Stimulated activated CD4-positive, alpha-beta T cell treated with anti-CD3 and anti-CD28 coated beads, Interleukin-15, amount 100 ng/mL, for 24 hours (primary cell): Measurements from ENCODE around the gene ABCA1.
"Not testable (repeated sequence)": the region's sequence is repeated elsewhere in the genome, so short reads cannot be mapped to it uniquely, and the experiment has no call there.

Experiments used
- DNase-seq: peaks from one replicate; pipeline ENCODE4 v3.0.0-alpha.2; 2020

The ABCA1 gene

DNA sequence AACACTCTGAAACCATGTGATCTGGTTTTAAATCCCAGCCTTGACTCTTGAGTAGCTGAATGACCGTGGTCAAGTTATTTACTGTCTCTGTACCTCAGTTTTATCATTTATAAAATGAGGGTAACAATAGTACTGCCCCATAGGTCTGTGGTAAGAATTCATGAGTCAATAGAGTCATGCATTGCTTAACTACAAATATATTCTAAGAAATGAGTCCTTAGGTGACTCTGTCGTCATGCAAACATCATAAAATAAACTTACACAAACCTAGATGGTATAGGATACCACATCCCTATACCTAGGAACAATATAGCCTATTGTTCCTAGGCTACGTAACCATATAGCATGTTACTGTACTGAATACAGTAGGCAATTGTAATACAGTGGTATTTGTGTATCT lies 20.3 kb upstream of the ABCA1 start:
- no peak for DNase-seq

DNA sequence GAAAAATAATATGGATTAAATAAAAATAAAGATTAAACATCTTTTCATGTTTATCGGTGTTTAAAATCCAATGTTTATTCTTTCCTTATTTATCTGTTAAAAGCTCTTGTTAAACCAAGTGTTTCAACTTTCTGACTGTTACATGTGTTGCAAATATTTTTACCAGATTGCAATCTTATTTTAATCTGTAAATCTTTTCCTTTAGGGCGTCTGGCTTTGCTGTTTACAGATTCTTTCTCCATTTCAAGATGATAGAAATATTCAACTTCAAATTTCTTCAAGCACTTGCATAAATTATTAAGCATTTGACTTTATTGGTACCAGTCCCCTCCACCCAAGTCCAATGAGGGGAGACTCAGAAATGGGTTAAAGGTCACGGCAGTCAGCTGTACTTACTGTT lies 16.9 kb upstream of the ABCA1 start:
- DNase-seq = no peak

DNA sequence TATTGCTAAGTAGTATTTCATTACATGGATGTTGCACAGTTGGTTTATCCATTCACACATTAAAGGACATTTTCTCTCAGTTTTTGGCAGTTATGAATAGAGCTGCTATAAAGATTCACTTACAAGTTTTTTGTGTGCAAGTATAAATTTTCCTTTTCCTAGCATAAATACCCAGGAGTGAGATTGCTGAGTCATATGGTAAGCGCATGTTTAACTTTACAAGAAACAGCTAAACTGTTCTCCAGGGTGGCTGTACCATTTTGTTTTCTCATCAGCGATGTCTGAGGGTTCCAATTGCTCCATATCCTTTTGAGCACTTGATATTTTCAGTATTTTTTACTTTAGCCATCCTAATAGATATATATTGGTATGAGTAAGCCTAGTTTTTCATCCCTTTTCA lies 16.4 kb upstream of the ABCA1 start:
- DNase-seq = no peak

DNA sequence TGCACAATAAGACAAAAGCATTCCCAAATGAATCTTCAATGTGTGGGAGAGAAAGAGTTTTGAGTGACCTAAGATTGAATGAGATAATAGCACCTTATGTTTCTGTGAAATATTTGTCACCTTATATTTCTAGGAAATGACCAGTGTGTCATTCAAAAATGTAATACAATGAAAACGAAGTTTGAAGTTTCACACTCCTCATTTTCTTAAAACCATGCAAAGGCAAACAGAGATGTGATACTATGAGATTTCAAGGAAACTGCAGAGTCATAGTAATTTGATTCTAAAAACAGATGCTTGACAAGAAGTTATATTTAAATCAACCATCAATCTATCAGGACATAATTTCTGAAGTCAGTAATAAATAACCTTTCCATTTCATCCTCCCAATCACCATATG lies 13.6 kb upstream of the ABCA1 start:
- DNase-seq = no peak

DNA sequence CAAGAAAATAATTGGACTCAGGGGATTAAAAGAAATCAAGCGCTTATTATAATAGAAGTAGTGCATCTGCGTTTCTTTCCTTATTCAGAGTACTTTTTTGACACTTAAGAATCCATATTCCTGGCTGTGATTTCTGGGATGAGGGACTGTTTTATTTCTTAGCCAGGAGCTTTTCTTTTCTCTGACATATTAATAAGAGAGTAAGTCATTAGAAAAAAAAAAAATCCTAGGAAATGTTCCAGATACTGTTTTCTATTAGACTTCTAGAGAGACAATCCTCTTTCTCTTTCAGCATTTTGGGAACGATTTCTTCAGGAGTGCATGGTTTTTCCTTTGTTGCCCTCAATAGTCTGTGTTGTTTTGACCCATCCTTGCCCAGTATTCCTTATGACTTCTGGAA lies 8.3 kb upstream of the ABCA1 start:
- DNase-seq = no peak

DNA sequence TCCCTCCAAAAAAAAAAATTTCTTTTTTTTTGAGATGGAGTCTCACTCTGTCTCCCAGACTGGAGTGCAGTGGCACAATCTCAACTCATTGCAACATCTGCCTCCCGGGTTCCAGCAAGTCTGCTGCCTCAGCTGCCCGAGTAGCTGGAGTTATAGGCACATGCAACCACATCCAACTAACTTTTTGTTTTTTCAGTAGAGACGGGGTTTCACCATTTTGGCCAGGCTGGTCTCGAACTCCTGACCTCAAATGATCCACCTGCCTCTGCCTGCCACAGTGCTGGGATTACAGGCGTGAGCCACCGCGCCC lies 7.5 kb upstream of the ABCA1 start:
- not testable (repeated sequence) for DNase-seq

DNA sequence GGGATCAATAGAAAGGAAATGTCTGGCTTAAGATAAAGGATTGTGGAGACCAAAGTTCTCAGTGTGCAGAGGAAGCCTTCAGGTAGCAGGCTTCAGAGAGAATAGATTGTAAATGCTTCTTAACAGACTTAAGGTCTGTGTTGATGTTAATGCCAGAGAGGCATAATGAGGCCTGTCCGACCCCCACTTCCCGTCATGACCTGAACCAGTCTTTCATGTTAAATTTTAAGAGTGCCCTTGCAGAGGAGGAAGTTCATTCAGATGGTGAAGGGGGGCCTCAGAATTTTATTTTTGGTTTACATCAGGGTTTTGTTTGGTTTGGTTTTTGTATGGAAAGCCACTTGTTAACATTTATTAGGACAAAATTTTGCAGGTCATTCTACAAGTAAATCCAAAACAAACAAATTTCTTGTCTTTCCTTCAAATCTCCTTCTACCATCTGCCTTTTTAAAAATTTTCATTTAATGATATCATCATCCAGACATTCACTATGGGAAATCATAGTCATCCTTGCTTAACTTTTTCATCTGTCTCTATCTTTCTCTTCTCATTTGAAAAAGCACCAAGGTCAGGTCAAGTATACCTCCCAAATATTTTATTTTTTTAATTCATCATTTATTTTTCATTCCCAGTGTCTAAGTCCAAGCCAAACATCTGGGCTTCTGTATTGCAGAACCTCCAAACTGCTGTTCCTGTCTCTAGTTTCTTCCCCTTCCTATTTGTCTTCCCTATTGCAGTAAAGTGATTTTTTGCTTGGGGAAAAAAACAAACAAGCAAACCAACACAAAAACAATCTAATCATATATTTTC lies 6.9 kb upstream of the ABCA1 start:
- no peak for DNase-seq

DNA sequence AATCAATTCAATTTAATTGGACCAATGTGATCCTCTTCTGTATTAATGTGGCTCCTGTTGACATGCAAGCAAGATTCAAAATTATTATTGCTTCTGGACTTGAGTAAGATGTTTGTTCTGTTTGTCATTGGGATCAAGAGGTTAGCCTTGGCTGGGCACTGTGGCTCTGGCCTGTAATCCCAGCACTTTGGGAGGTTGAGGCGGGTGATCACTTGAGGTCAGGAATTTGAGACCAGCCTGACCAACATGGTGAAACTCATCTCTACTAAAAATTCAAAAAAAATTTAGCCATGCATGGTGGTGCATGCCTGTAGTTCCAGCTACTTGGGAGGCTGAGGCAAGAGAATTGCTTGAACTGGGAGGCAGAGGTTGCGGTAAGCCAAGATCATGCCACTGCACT lies 5.1 kb upstream of the ABCA1 start:
- DNase-seq = not testable (repeated sequence)

DNA sequence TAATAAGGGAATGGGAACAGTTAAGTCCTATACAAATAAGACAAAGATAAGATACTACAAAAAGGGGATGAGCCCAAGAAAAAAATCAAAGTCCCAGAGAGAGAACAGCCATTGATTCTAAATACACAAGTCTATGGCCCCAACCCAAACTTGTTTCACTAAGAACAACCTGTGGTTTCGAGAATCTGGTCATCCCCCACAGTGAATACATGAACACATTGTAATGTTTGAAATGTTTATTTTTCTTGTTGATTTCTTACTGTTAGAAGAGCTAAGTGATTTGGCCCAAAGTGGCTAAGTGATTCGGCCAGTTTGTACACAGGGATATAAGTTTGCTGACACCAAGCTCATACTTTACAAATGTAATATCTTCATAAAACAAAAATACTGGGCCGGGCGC lies 3.3 kb upstream of the ABCA1 start:
- no peak for DNase-seq

DNA sequence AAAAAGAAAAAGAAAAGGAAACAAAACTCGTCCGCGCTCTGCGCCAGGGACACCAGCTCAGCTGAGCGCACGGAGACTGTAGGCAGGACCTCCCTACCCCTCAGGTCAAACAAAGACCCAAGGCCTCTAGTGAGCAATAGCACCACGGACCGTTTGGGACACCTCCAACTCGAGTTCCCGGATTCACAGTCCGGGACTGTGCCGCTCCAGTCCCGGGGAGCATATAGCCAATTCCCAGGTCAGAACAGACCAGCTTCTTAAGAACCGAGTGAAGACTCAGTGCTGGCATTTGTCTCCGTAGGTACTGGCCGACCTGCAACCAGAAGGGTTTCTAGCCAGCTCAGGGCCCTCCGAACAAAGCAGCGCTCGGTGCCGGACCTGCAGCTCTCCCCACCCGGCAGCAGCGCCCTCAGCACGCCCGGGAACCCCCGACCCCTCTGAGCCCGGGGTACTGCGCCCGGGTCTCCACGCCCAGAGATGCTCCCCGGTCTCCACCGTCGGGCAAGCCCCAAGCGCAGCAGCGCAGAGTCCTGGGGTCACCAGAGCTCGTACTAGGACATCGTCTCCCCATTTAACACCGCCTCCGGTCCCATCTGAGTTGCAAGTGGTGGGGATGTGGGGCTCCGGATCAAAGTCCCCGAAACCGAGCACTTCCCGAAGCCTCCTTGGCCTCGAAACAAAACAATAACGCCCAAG lies 591 bp downstream of the ABCA1 start:
- peak; percentile 34 for DNase-seq

DNA sequence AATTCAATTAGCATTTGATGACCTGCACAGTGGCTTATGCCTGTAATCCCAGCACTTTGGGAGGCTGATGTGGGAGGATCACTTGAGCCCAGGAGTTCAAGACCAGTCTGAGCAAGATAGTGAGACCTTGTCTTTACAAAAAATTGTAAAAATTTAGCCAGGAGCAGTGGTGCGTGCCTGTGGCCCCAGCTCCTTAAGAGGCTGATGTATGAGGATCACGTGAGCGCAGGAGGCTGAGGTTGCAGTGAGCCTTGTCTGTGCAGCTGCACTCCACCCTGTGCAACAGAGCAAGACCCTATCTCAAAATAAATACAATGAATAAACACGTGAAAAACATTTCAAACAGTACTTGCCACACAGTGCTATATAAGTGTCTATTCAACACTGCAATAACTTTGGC lies 4.2 kb downstream of the ABCA1 start:
- DNase-seq = no peak

DNA sequence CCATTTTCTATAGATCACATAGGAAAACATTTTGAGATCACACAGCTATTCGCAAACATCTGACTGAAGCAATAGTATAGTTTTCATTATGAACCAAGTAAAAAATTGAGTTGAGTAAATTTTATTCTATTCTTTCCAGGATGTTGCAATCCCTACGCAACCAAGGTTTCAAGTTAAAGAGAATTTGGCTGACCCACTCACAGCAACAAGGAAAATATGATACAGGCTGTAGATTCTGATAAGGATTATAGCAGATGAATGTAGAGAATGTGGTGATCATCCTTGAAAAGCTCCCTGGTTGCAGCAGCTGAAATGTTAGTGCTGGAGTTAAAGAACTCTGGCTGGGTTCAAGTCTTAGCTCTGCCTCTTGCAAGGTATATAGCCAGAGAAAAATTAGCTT lies 4.7 kb downstream of the ABCA1 start:
- no peak for DNase-seq

DNA sequence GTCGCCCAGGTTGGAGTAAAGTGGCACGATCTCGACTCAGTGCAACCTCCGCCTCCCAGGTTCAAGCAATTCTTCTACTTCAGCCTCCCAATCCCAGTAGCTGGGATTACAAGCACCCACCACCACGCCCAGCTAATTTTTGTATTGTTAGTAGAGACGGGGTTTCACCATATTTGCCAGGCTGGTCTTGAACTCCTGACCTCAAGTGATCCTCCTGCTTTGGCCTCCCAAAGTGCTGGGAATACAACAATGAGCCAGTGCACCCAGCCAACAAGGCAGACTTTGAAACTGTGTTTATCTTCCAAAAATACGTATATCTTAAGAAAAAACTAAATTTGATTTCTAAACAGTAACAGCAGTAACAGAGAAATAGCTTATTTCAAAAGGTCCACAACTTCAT lies 5.2 kb downstream of the ABCA1 start:
- DNase-seq = not testable (repeated sequence)

DNA sequence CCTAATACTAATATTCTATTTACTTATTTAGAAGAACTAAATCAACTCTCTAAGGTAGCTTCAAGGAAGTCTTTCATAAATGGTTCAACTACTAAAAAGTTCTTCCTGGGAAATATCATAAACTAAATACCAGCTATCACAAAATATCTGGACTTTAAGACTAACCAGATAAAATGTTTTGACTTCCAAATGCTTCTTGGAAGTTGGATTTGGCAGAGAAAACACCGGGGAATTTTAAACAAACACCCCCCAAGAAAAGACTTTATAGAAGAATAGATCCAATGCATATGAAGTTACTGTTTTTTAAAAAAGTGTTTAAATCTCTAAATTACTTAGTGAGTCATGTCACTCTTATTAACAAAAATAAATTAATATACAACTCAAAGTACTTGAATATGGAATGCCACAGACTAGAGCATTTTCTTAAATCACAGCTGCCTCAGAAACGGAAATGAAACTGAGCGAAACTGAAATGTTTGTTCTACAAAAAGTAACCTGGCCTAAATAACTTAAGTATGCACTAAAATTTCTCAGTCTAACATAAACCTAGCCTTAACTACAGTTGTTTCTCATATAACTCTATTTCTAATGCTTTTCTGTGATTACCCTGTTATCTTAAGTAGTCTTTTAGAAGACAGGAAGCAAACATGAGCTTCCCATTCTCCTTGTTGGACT lies 6.8 kb downstream of the ABCA1 start:
- DNase-seq = no peak

DNA sequence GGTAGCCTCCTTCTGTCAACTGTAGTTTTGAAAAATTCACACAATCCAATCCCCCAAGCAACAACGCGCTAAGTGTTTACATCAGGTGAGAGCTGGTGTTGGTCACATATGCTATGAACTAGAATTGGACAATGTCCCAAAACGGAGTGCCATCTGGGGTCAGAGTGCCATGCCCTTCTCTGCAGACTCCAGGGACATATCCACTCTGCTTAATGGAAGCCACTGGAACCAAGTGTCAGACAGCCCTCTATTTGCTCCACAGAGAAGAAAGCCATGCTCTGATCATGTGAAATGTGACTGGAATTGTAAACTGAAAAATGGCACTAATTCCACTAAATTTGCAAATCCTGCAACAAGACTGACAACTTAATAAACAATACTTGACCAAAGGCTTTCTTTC lies 12.2 kb downstream of the ABCA1 start:
- DNase-seq = no peak

DNA sequence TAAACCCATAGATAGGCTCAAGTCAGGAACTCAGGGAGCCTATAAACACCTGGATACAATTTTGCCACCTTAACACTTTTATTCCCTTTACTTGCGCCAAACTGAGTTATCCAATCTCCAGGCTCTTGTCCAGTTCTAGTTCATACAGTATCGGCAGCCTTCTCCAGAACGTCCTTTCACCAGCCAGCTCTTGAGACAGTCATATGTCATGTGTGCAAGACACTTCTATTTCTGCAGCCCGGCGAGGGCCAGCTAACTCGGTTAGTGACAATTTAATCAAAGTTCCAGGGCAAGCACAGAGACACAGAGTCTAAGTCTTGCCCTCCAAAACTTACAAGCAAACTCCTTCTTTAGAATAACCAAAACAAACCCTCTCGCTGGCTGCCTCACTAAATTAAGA lies 12.9 kb downstream of the ABCA1 start:
- DNase-seq = no peak

DNA sequence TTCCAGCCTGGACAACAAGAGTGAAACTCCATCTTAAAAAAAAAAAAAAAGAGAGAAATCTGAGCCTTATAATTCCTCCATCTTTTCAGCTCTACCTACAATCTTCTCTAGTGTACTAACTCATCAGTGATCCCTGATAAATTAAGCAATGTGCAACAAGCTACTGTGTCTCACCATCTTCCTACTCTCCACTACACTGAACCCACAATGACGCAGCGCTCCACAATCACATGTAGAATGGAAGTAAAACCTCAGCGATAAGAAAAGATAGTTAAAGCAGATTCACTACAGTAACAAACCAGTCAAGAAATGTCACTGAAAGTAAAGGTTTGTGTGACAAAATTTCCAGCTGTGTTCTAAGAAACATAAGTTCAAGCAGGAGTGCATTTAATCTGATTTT lies 13.5 kb downstream of the ABCA1 start:
- peak; percentile 23 for DNase-seq

DNA sequence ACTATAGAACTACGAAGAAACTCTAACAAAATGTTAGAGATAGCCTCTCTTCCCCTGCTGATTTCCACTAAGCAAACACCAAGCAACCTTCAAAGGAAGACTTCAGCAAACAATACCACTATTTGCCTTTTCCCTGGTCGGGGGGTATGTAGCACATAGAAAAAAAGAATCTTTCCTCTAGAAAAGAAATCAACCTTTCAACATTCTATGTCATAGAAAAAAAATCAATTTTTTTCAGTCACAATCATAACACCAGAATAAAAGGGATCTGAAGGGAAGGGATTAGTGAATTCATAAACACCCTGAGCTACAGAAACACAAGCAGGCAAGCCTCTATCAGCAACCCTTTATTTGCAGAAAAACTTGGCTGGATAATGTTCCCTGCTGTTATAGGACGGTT lies 15.3 kb downstream of the ABCA1 start:
- DNase-seq = no peak

DNA sequence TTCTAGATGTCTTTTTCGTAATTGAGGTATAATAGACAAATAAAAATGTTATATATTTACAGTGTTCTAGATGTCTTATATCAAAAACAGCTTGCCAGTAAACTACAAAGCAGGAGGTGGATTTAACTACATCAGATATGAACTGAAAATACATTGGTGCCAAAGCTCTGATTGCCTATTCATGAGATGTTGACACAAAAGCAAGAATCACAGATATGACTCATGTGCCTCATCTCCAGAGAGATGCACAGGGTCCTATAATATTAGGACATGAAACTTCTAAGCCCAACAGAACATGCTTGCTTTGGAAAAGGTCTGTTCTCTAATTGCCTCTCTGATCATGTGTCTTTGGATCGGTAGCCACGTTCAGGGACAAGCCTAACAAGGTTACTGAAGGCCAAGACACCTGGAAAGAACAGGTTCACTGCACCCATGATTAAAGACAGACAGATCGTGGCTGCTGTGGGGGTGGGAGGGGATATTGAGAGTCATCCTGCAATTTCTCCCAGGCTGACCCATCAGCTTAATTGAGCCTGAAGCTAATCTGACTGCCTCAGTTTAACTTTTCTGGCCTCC lies 16.8 kb downstream of the ABCA1 start:
- no peak for DNase-seq

DNA sequence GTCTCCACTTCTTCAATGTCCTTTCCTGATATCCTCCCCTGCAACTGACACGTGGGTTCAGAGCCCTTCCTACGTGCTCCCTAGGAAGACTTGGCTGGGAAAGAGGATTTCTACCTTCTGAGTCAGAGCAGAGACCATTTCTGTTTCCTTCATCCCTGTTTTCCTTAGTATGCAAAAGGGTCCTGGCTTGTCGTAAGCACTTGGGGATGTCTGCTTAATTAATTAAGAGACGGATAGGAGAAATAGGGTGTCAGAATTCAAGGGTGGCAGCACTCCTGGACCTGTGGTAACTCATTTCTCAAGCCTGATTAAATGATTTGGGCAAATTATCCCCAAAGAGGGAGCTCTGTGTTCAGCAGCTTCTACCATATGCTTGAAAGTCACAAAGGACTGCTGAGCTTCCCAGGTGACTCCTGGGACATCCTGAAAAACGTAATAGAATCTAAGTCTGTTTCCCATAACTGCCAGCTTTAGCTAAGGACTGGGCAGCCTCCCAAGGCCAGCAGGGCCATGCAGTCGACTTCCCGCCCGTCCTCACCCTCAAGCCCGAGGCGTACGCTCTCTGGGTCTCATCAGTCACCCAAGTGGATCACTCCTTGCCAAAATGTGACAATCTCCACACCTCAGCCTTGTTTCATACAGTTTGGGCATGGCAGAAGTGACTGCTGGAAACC lies 20.5 kb downstream of the ABCA1 start:
- no peak for DNase-seq

DNA sequence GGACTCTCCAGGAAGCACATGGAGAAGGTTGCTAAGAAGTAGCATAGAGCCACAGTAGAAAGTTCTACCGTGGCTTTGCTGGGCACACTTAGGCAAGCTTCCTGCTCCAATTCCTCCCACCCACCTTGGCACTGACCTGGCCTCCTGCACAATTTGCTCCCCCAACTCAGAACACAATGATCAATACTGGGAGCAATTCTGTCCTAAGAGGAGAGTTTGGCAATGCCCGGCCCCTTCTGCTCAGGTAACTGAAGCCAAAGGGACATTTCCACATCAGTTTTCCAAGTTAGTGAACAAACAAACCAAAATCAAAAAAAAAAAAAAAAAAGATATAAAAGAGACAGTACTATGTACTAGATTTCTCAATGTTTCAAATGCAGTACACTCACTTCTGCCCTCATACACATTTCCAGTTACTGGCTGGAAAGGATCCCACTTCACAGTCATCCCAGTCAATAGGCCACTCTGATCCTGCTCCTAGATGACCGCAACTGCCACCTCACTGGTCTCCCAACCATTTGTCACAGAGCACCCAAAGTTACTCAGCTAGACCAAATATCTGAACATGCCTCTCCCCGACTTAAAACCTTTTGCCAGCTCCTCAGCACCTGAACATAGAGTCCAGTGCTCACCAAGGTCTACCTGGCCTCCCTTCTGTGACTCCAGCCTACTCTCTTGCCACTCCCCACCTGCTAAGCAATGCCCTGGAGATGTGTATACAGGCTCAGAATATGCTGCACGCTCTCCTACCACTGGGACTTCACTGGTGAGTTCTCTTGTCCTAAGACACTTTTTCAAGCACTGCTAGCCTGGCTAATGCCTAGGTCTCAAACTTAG lies 21.3 kb downstream of the ABCA1 start:
- no peak for DNase-seq

DNA sequence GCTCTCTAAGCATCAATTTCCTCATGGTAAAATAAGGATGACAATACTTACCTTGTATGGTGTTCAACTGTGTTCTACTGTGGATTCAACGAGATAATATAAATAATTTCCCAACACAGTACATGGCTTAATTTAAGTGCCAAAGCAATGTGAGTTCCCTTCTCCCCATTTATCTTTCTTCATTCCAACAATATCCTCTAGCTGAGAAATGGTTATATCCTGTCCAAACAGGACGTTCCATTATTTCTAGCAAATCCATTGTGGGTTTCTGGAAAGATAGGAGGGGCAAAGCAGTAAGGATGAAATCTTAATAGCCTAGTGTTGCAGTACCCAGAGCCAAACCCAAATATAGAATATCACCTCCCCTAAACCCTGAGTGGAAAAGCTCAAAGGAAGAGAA lies 22.0 kb downstream of the ABCA1 start:
- no peak for DNase-seq
